Measurements from ENCODE around the gene ARHGAP29.
A peak's percentile ranks its signal among the peaks of the same experiment; 100 is the strongest.

ARHGAP29 gene

GRCh38 chr1:94235189-94236012 lies 2.0 kb downstream of the ARHGAP29 start:
- no peak for FAIRE-seq

GRCh38 chr1:94234615-94235014 lies 2.8 kb downstream of the ARHGAP29 start:
- peak; percentile 96 for FAIRE-seq

- no peak for FAIRE-seq
Observed at GRCh38 chr1:94231746-94232145, 5.6 kb downstream of the ARHGAP29 start.

- FAIRE-seq, result no peak
Observed at GRCh38 chr1:94230920-94231319, 6.5 kb downstream of the ARHGAP29 start.

- FAIRE-seq, result peak; percentile 45
Observed at GRCh38 chr1:94228640-94229375, 8.6 kb downstream of the ARHGAP29 start.

GRCh38 chr1:94227624-94228023 lies 9.8 kb downstream of the ARHGAP29 start:
- no peak for FAIRE-seq

- no peak for FAIRE-seq
Observed at GRCh38 chr1:94225845-94226244, 11.5 kb downstream of the ARHGAP29 start.

GRCh38 chr1:94218332-94218731 lies 19.1 kb downstream of the ARHGAP29 start:
- no peak for FAIRE-seq

- FAIRE-seq, result no peak
Observed at GRCh38 chr1:94215955-94216354, 21.4 kb downstream of the ARHGAP29 start.

- FAIRE-seq, result no peak
Observed at GRCh38 chr1:94209982-94210381, 27.4 kb downstream of the ARHGAP29 start.

- peak; percentile 47 for FAIRE-seq
Observed at GRCh38 chr1:94209425-94209824, 28.0 kb downstream of the ARHGAP29 start.

- FAIRE-seq, result no peak
Observed at GRCh38 chr1:94207695-94208094, 29.7 kb downstream of the ARHGAP29 start.

- FAIRE-seq, result no peak
Observed at GRCh38 chr1:94205639-94206038, 31.7 kb downstream of the ARHGAP29 start.

GRCh38 chr1:94202241-94202640 lies 35.1 kb downstream of the ARHGAP29 start:
- FAIRE-seq, result no peak

- no peak for FAIRE-seq
Observed at GRCh38 chr1:94199398-94199797, 38.0 kb downstream of the ARHGAP29 start.

GRCh38 chr1:94194079-94194865 lies 43.1 kb downstream of the ARHGAP29 start:
- no peak for FAIRE-seq

- no peak for FAIRE-seq
Observed at GRCh38 chr1:94193128-94193527, 44.3 kb downstream of the ARHGAP29 start.

- FAIRE-seq, result no peak
Observed at GRCh38 chr1:94191216-94191615, 46.2 kb downstream of the ARHGAP29 start.

GRCh38 chr1:94186946-94187345 lies 50.4 kb downstream of the ARHGAP29 start:
- FAIRE-seq, result no peak

- FAIRE-seq, result peak; percentile 41
Observed at GRCh38 chr1:94183197-94183815, 54.1 kb downstream of the ARHGAP29 start.

- FAIRE-seq, result no peak
Observed at GRCh38 chr1:94182191-94182590, 55.2 kb downstream of the ARHGAP29 start.

- no peak for FAIRE-seq
Observed at GRCh38 chr1:94180650-94181049, 56.7 kb downstream of the ARHGAP29 start.

GRCh38 chr1:94178901-94179300 lies 58.5 kb downstream of the ARHGAP29 start:
- no peak for FAIRE-seq

Measured in islet of Langerhans (tissue), 1 donor.